ENCODE measurements around the gene PIPOX.
"Not testable (repeated sequence)": the region's sequence is repeated elsewhere in the genome, so short reads cannot be mapped to it uniquely, and the experiment has no call there.

PIPOX gene

GRCh38 chr17:29076087-29076486 is 33.1 kb downstream of the PIPOX start:
- no peak for DNase-seq (ENCODE audit: low read depth in 2 of 2)

GRCh38 chr17:29076722-29077121 is 33.8 kb downstream of the PIPOX start:
- DNase-seq (ENCODE audit: low read depth in 2 of 2) = no peak

GRCh38 chr17:29077320-29077719 is 34.4 kb downstream of the PIPOX start:
- DNase-seq (ENCODE audit: low read depth in 2 of 2) = no peak

- no peak for DNase-seq (ENCODE audit: low read depth in 2 of 2)
Observed at GRCh38 chr17:29078183-29079045, 35.5 kb downstream of the PIPOX start.

- no peak for DNase-seq (ENCODE audit: low read depth in 2 of 2)
Observed at GRCh38 chr17:29079433-29079832, 36.5 kb downstream of the PIPOX start.

GRCh38 chr17:29079887-29080286 is 36.9 kb downstream of the PIPOX start:
- DNase-seq (ENCODE audit: low read depth in 2 of 2) = no peak

- DNase-seq (ENCODE audit: low read depth in 2 of 2) = no peak
Observed at GRCh38 chr17:29080323-29080722, 37.4 kb downstream of the PIPOX start.

GRCh38 chr17:29080965-29081364 is 38.0 kb downstream of the PIPOX start:
- no peak for DNase-seq (ENCODE audit: low read depth in 2 of 2)

- no peak for DNase-seq (ENCODE audit: low read depth in 2 of 2)
Observed at GRCh38 chr17:29084541-29085146, 41.7 kb downstream of the PIPOX start.

GRCh38 chr17:29085223-29085622 is 42.3 kb downstream of the PIPOX start:
- DNase-seq (ENCODE audit: low read depth in 2 of 2) = no peak

GRCh38 chr17:29086628-29087332 is 43.8 kb downstream of the PIPOX start:
- DNase-seq (ENCODE audit: low read depth in 2 of 2) = no peak

GRCh38 chr17:29088782-29089181 is 45.8 kb downstream of the PIPOX start:
- DNase-seq (ENCODE audit: low read depth in 2 of 2) = not testable (repeated sequence)

GRCh38 chr17:29089601-29090044 is 46.7 kb downstream of the PIPOX start:
- DNase-seq (ENCODE audit: low read depth in 2 of 2) = no peak

- DNase-seq (ENCODE audit: low read depth in 2 of 2) = no peak
Observed at GRCh38 chr17:29090108-29090507, 47.2 kb downstream of the PIPOX start.

- DNase-seq (ENCODE audit: low read depth in 2 of 2) = no peak
Observed at GRCh38 chr17:29090750-29091605, 48.0 kb downstream of the PIPOX start.

- no peak for DNase-seq (ENCODE audit: low read depth in 2 of 2)
Observed at GRCh38 chr17:29091606-29092289, 48.8 kb downstream of the PIPOX start.

- no peak for DNase-seq (ENCODE audit: low read depth in 2 of 2)
Observed at GRCh38 chr17:29093090-29093871, 50.3 kb downstream of the PIPOX start.

GRCh38 chr17:29094101-29094708 is 51.3 kb downstream of the PIPOX start:
- DNase-seq (ENCODE audit: low read depth in 2 of 2) = no peak

- no peak for DNase-seq (ENCODE audit: low read depth in 2 of 2)
Observed at GRCh38 chr17:29095439-29095838, 52.5 kb downstream of the PIPOX start.

- no peak for DNase-seq (ENCODE audit: low read depth in 2 of 2)
Observed at GRCh38 chr17:29096094-29096493, 53.2 kb downstream of the PIPOX start.

Data from stimulated activated CD4-positive, alpha-beta T cell treated with anti-CD3 and anti-CD28 coated beads, Interleukin-1b, Interleukin-23, amount 100 ng/mL, for 1 hour (primary cell).